ENCODE results near the gene LRBA.

DNA sequence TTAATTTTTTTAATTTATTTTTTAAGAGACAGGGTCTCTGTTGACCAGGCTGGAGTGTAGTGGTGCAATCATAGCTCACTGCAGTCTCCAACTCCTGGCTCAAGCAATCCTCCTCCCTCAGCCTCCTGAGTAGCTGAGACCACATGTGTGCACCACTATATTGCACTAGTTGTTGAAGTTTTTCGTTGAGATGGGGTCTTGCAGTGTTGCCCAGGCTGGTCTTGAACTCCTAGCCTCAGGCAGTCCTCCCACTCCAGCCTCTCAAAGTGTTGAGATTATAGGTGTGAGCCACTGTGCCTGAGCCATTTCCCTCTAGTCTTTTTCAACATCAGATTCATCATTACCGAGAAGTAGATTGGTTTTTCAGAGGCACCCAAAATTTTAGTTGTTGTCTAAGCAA, 771.2 kb downstream of the LRBA start:
- TF ChIP-seq USF2 (IDR thresholded peaks at IDR 0.05; ENCODE audit: low read depth, low read length) (no peak), POLR2A (IDR thresholded peaks at IDR 0.05; ENCODE audit: low read depth, low read length) (no peak), FOS (IDR thresholded peaks at IDR 0.05; ENCODE audit: low read depth, low read length) (no peak), MXI1 (IDR thresholded peaks at IDR 0.05; ENCODE audit: borderline replicate concordance, low read depth, low read length) (no peak), RCOR1 (IDR thresholded peaks at IDR 0.05; ENCODE audit: insufficient replicate concordance, low read length) (no peak)
- TF ChIP-seq, protein P1, sequence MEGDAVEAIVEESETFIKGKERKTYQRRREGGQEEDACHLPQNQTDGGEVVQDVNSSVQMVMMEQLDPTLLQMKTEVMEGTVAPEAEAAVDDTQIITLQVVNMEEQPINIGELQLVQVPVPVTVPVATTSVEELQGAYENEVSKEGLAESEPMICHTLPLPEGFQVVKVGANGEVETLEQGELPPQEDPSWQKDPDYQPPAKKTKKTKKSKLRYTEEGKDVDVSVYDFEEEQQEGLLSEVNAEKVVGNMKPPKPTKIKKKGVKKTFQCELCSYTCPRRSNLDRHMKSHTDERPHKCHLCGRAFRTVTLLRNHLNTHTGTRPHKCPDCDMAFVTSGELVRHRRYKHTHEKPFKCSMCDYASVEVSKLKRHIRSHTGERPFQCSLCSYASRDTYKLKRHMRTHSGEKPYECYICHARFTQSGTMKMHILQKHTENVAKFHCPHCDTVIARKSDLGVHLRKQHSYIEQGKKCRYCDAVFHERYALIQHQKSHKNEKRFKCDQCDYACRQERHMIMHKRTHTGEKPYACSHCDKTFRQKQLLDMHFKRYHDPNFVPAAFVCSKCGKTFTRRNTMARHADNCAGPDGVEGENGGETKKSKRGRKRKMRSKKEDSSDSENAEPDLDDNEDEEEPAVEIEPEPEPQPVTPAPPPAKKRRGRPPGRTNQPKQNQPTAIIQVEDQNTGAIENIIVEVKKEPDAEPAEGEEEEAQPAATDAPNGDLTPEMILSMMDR (conservative IDR thresholded peaks at IDR 0.05; ENCODE audit: low read depth, low read length), result no peak
